Stimulated activated CD8-positive, alpha-beta memory T cell treated with anti-CD3 and anti-CD28 coated beads, Interleukin-4, amount 100 ng/mL, for 4 hours (primary cell): ENCODE measurements around the gene TRABD2A.
"Not testable (repeated sequence)": the region's sequence is repeated elsewhere in the genome, so short reads cannot be mapped to it uniquely, and the experiment has no call there.

Experiments used
- DNase-seq, 2 donors: peaks; one replicate each; pipeline ENCODE4 v3.0.0-alpha.2; 2020; ENCODE audit warnings: low read depth in 2 of 2, low spot score in 1 of 2

The TRABD2A gene

GRCh38 chr2:84781942-84782716 is 98.8 kb downstream of the TRABD2A start:
- DNase-seq, result peak in 1 of 2 donors; percentile 44

GRCh38 chr2:84779781-84780180 is 101.1 kb downstream of the TRABD2A start:
- no peak for DNase-seq

- no peak for DNase-seq
Observed at GRCh38 chr2:84778911-84779690, 101.8 kb downstream of the TRABD2A start.

GRCh38 chr2:84776011-84776410 is 104.9 kb downstream of the TRABD2A start:
- DNase-seq, result no peak

GRCh38 chr2:84773562-84773961 is 107.3 kb downstream of the TRABD2A start:
- not testable (repeated sequence) for DNase-seq
